Measurements from ENCODE around the gene BCL2L12. TPM values are rescaled to one million over a fixed set of nuclear protein-coding genes. Genes with fewer than 3 reads are reported as not detected.

BCL2L12 gene
- total RNA-seq, 1 donor from 2014 or later, result 49.2 TPM

- no peaks in the 10 kb centered on the region for H3K27me3 Mint-ChIP-seq
- no peaks in the 10 kb centered on the region for H3K4me1 Mint-ChIP-seq (ENCODE audit: unreplicated experiment)
- H3K9me3 Mint-ChIP-seq, result no peaks in the 10 kb centered on the region
- H3K27ac Mint-ChIP-seq, result no peak overlapping the region
- no peak overlapping the region for H3K4me3 Mint-ChIP-seq
- TF ChIP-seq CTCF (conservative IDR thresholded peaks at IDR 0.05), result no peak
- no peak for DNase-seq (ENCODE audit: extremely low spot score, unreplicated experiment)
- H3K36me3 Mint-ChIP-seq, result peaks cover 9% of the 10 kb centered on the region
Observed at GRCh38 chr19:49710372-49710951, 44.7 kb downstream of the BCL2L12 start.

- TF ChIP-seq CTCF (conservative IDR thresholded peaks at IDR 0.05), result no peak
- Mint-ChIP-seq H3K36me3 (peaks cover 9% of the 10 kb centered on the region), H3K27ac (no peak overlapping the region), H3K9me3 (no peaks in the 10 kb centered on the region), H3K4me1 (ENCODE audit: unreplicated experiment) (peaks cover 2% of the 10 kb centered on the region), H3K4me3 (no peak overlapping the region), H3K27me3 (no peaks in the 10 kb centered on the region)
- DNase-seq (ENCODE audit: extremely low spot score, unreplicated experiment), result no peak
Observed at GRCh38 chr19:49712397-49712859, 46.7 kb downstream of the BCL2L12 start.

- DNase-seq (ENCODE audit: extremely low spot score, unreplicated experiment), result no peak
- TF ChIP-seq CTCF (conservative IDR thresholded peaks at IDR 0.05), result no peak
- Mint-ChIP-seq H3K36me3 (peaks cover 9% of the 10 kb centered on the region), H3K4me1 (ENCODE audit: unreplicated experiment) (peaks cover 5% of the 10 kb centered on the region), H3K27me3 (no peaks in the 10 kb centered on the region), H3K4me3 (no peak overlapping the region), H3K9me3 (no peaks in the 10 kb centered on the region), H3K27ac (no peak overlapping the region)
Observed at GRCh38 chr19:49713236-49713845, 47.6 kb downstream of the BCL2L12 start.

GRCh38 chr19:49716154-49716553 is 50.4 kb downstream of the BCL2L12 start:
- no peak overlapping the region for H3K4me3 Mint-ChIP-seq
- peaks cover 4% of the 10 kb centered on the region for H3K36me3 Mint-ChIP-seq
- no peaks in the 10 kb centered on the region for H3K27me3 Mint-ChIP-seq
- H3K9me3 Mint-ChIP-seq, result no peaks in the 10 kb centered on the region
- no peak for TF ChIP-seq CTCF (conservative IDR thresholded peaks at IDR 0.05)
- DNase-seq (ENCODE audit: extremely low spot score, unreplicated experiment), result no peak
- no peak overlapping the region for H3K27ac Mint-ChIP-seq
- peaks cover 5% of the 10 kb centered on the region for H3K4me1 Mint-ChIP-seq (ENCODE audit: unreplicated experiment)

GRCh38 chr19:49718511-49718910 is 52.8 kb downstream of the BCL2L12 start:
- no peaks in the 10 kb centered on the region for H3K9me3 Mint-ChIP-seq
- no peak for TF ChIP-seq CTCF (conservative IDR thresholded peaks at IDR 0.05)

More at GRCh38 chr19:49718511-49718910, 52.8 kb downstream of the BCL2L12 start:
- Mint-ChIP-seq H3K27ac (no peak overlapping the region), H3K27me3 (no peaks in the 10 kb centered on the region), H3K36me3 (peaks cover 4% of the 10 kb centered on the region), H3K4me1 (ENCODE audit: unreplicated experiment) (peaks cover 5% of the 10 kb centered on the region), H3K4me3 (no peak overlapping the region)
- no peak for DNase-seq (ENCODE audit: extremely low spot score, unreplicated experiment)

Data from type B pancreatic cell (in vitro differentiated cells).